GM18519 (cell line): ENCODE results near the gene MKRN2OS.

Experiments used
- ATAC-seq: cut with Tn5 transposase; IDR thresholded peaks from one replicate; pipeline ENCODE4 v1.9.1; 2021; ENCODE audit warnings: mild to moderate bottlenecking, moderate library complexity; ENCODE audit not compliant: unreplicated experiment, low FRiP score

The MKRN2OS gene

DNA sequence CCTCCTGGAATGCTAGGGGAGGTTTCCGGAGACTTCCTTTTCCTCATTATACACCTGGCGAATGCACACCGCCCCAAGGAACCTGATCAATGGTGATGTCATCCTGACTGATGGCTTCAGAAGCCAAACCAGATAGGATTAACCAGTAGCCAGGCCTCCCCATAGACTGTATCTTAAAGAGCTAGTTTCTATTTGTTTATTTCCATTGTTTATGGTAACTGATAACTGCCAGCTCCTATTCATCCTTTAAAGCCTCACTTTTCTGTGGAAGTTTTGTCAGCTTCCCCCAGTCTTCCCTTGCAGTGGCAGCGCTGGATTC is at the start of gene MKRN2OS:
MKRN2OS (minus strand) TSS at position 27 of the 319 bp plus-strand sequence. CDS start 35 bp downstream, outside the sequence.
- no peak for ATAC-seq

GRCh38 chr3:12593473-12593872 is 48.2 kb upstream of the MKRN2OS start:
- ATAC-seq: no peak

DNA sequence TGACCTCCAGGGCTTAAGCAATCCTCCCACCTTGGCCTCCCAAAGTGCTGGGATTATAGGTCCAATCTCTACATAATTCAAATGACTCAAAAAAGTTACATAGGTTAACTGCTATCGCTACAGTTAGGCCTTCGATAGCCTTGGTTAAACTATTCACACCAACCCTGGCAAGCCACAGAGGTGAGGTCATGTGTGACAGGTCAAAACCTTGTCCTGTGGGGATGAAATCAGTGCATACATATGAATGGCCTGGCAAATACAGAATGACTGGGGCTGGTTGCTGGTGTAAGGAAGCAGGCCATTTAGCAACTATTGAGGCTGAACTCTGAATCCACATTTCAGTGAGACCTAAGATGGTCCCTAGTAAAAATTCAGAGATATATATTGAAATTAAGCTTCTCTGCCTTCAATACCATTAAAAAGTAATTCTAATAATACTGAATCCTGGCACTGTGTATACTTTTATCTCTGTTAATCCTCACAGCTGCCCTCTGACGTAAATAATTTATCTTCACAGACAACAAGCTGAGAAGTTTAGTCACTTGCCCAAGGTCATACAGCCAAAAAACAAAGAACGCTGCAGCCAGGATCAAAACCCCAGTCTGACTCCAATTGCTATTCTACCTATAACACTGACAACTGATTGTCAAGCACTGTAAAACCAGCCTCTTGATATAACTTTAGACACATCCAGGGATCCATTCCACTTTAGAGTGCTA is 46.9 kb upstream of the MKRN2OS start:
- ATAC-seq: no peak

GRCh38 chr3:12591456-12591855 is 46.2 kb upstream of the MKRN2OS start:
- ATAC-seq: no peak

- no peak for ATAC-seq
These were observed 44.8 kb upstream of the MKRN2OS start for GRCh38 chr3:12590096-12590495.

- no peak for ATAC-seq
These were observed 43.0 kb upstream of the MKRN2OS start for GRCh38 chr3:12588039-12589009.

DNA sequence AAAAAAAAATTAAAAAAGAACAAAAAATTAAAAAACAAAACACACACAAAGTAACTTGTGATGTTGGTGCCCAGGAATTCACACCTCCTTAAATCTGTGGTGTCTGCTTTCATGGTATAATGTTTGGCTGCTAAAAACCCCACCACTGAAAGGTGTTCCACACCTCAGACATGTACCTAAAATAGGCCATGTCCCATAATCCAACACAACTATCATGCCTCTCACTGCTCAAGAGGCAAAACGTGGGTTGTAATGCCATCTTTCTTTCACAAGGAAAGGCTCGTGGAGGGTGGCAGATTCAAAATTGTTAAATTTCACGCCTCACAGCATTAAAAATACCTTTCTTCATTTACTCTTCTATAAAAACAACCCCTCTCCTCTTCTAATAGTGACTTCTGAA is 41.1 kb upstream of the MKRN2OS start:
- no peak for ATAC-seq

- no peak for ATAC-seq
These were observed 40.7 kb upstream of the MKRN2OS start for GRCh38 chr3:12585970-12586369.

GRCh38 chr3:12585181-12585580 is 39.9 kb upstream of the MKRN2OS start:
- ATAC-seq: no peak

GRCh38 chr3:12584083-12584482 is 38.8 kb upstream of the MKRN2OS start:
- no peak for ATAC-seq

GRCh38 chr3:12583280-12583679 is 38.0 kb upstream of the MKRN2OS start:
- ATAC-seq: no peak

GRCh38 chr3:12582730-12583129 is 37.4 kb upstream of the MKRN2OS start:
- no peak for ATAC-seq

- ATAC-seq: no peak
These were observed 34.6 kb upstream of the MKRN2OS start for GRCh38 chr3:12579905-12580304.

- no peak for ATAC-seq
These were observed 34.2 kb upstream of the MKRN2OS start for GRCh38 chr3:12579456-12579855.

- no peak for ATAC-seq
These were observed 33.4 kb upstream of the MKRN2OS start for GRCh38 chr3:12578742-12579141.

DNA sequence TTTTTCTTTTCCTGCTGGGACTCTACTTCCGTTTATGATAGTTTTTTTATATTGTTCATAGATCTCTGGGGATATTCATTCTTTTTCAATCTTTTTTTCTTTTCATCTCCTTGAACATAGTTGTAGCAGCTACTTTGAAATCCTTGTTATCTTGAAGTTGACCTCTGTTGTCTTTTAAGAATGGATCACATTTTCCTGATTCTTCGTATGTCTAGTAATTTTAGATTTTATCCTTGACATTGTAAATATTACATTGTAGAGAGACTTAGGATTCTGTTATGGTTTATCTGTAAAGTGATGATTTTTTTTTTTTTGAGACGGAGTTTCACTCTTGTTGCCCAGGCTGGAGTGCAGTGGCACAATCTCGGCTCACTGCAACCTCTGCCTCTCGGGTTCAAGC is 32.1 kb upstream of the MKRN2OS start:
- ATAC-seq: no peak

- ATAC-seq: no peak
These were observed 29.4 kb upstream of the MKRN2OS start for GRCh38 chr3:12574661-12575060.

GRCh38 chr3:12574131-12574530 is 28.8 kb upstream of the MKRN2OS start:
- no peak for ATAC-seq

GRCh38 chr3:12571986-12572385 is 26.7 kb upstream of the MKRN2OS start:
- no peak for ATAC-seq

DNA sequence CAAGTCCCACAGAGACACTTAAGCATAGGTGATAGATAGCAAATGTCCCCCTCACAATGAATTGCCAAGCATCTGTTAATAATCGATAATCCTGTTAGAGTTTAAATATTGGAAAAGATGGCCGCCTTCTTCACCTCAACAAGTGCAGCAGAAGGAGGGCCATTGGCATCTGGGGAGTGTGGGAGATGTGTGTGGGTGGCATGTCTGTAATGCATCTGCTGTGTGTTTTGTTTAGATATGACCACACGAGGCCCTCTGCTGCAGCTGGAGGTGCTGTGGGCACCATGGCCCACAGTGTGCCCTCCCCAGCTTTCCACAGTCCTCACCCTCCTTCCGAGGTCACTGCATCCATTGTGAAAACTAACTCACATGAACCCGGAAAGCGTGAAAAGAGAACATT is 24.5 kb upstream of the MKRN2OS start:
- no peak for ATAC-seq

GRCh38 chr3:12568747-12569146 is 23.4 kb upstream of the MKRN2OS start:
- no peak for ATAC-seq

- no peak for ATAC-seq
These were observed 21.7 kb upstream of the MKRN2OS start for GRCh38 chr3:12566976-12567375.
